Keratinocyte (primary cell): ENCODE measurements around the gene SLC16A7. TPM values are rescaled to one million over a fixed set of nuclear protein-coding genes. Genes with fewer than 3 reads are reported as not detected.
"Not testable (repeated sequence)": the region's sequence is repeated elsewhere in the genome, so short reads cannot be mapped to it uniquely, and the experiment has no call there.

ENCODE experiments used
- DNase-seq: peaks from one replicate; pipeline ENCODE4 v3.0.0-alpha.2; 2011; ENCODE audit warnings: low read depth, missing footprints, low spot score
- FAIRE-seq: peaks from 2 replicates; lab custom pipeline; 2011; peaks lifted over from hg19 to GRCh38; lab: Jason Lieb, UNC
- H2AFZ ChIP-seq: 2 replicates; pipeline ENCODE4 v1.6.0; 2012; ENCODE audit warnings: low read length, control low read depth, inconsistent platforms; ENCODE audit not compliant: control insufficient read depth
- H3K27ac ChIP-seq: 2 replicates; pipeline ENCODE4 v1.5.1; 2011; ENCODE audit warnings: low read length; ENCODE audit not compliant: control insufficient read depth, insufficient read depth
- H3K27me3 ChIP-seq: 3 replicates; pipeline ENCODE4 v1.6.0; 2011; ENCODE audit warnings: low read length; ENCODE audit not compliant: control insufficient read depth, insufficient read depth; ENCODE audit errors: extremely low read depth
- H3K36me3 ChIP-seq, 2 experiments: 2 replicates in 1 of 2; 3 replicates in 1 of 2; pipeline ENCODE4 v1.5.1; 2011; ENCODE audit warnings: low read length in 2 of 2, mild to moderate bottlenecking in 1 of 2; ENCODE audit not compliant: control insufficient read depth in 2 of 2, insufficient read depth in 2 of 2; ENCODE audit errors: extremely low read depth in 1 of 2
- H3K4me1 ChIP-seq: 3 replicates; pipeline ENCODE4 v1.5.1; 2011; ENCODE audit warnings: low read length; ENCODE audit not compliant: control insufficient read depth, insufficient read depth; ENCODE audit errors: extremely low read depth
- H3K4me2 ChIP-seq: 3 replicates; pipeline ENCODE4 v1.6.0; 2011; ENCODE audit warnings: low read depth, low read length; ENCODE audit not compliant: control insufficient read depth, insufficient read depth; ENCODE audit errors: extremely low read depth
- H3K4me3 ChIP-seq, 3 experiments: fragments of 200-600 bp in 1 of 3; sonication (generic) in 1 of 3; 2 replicates in 2 of 3; 3 replicates in 1 of 3; pipeline ENCODE4 v1.5.1; 2011 to 2016; ENCODE audit warnings: low read length in 3 of 3, mild to moderate bottlenecking in 3 of 3, control low read depth in 2 of 3, inconsistent platforms in 1 of 3, low read depth in 1 of 3, mixed read lengths in 1 of 3, mixed run types in 1 of 3, moderate library complexity in 1 of 3; ENCODE audit not compliant: control insufficient read depth in 2 of 3, insufficient read depth in 2 of 3; ENCODE audit errors: extremely low read depth in 1 of 3
- H3K79me2 ChIP-seq: 2 replicates; pipeline ENCODE4 v1.6.0; 2012; ENCODE audit warnings: low read length; ENCODE audit not compliant: control insufficient read depth, insufficient read depth
- H3K9ac ChIP-seq: 3 replicates; pipeline ENCODE4 v1.6.0; 2011; ENCODE audit warnings: low read length; ENCODE audit not compliant: control insufficient read depth, insufficient read depth; ENCODE audit errors: extremely low read depth
- H3K9me1 ChIP-seq: 3 replicates; pipeline ENCODE4 v1.6.0; 2011; ENCODE audit warnings: low read length; ENCODE audit not compliant: control insufficient read depth, insufficient read depth; ENCODE audit errors: extremely low read depth
- H3K9me3 ChIP-seq: 2 replicates; pipeline ENCODE4 v1.5.1; 2012; ENCODE audit warnings: low read depth, low read length; ENCODE audit not compliant: control insufficient read depth
- H4K20me1 ChIP-seq: 3 replicates; pipeline ENCODE4 v1.6.0; 2011; ENCODE audit warnings: low read length; ENCODE audit not compliant: control insufficient read depth, insufficient read depth; ENCODE audit errors: extremely low read depth
- EZH2 ChIP-seq: IDR thresholded peaks from one replicate; pipeline ENCODE4 v1.6.1; 2012; ENCODE audit warnings: inconsistent platforms, mild to moderate bottlenecking, low read length, moderate library complexity
- dilution Hi-C: fragments of 300-500 bp; cut with MboI; formaldehyde crosslinking; loops from one replicate; pipeline ENCODE4 v1.7.0; 2020; ENCODE audit warnings: low sequenced_read_pairs; ENCODE audit not compliant: extremely low pct_ligation_motif_present
- polyA plus RNA-seq, 5 experiments: library from polyadenylated mRNA; depleted of rRNA in 3 of 5; stranded (reverse) in 3 of 5; stranded (forward) in 1 of 5; unstranded in 1 of 5; fragments of >200 nt; gene quantifications; 1 replicate in 1 of 5; 2 replicates in 3 of 5; 3 replicates in 1 of 5; pipeline versions ENCODE4 v1.2.1 to v1.2.3, GENCODE V29; 2011 to 2012; ENCODE audit warnings: missing spikeins in 2 of 5, low read depth in 1 of 5, low replicate concordance in 1 of 5
- TF ChIP-seq, protein P1 (sequence below), 3 experiments: IDR thresholded peaks in 1 of 3; conservative IDR thresholded peaks in 1 of 3; optimal IDR thresholded peaks in 1 of 3; 2 replicates in 2 of 3; 3 replicates in 1 of 3; pipeline versions ENCODE3 to v1.5.1; 2011; ENCODE audit warnings: low read length in 3 of 3, mild to moderate bottlenecking in 3 of 3, moderate library complexity in 2 of 3, control low read depth in 1 of 3, inconsistent platforms in 1 of 3; ENCODE audit not compliant: insufficient read depth in 2 of 3; ENCODE audit errors: extremely low read depth in 1 of 3

The SLC16A7 gene
- polyA plus RNA-seq, 1 donor (not counting 4 experiments of a cell fraction or from before 2014, with no cell fraction given), result 0.87 TPM

DNA sequence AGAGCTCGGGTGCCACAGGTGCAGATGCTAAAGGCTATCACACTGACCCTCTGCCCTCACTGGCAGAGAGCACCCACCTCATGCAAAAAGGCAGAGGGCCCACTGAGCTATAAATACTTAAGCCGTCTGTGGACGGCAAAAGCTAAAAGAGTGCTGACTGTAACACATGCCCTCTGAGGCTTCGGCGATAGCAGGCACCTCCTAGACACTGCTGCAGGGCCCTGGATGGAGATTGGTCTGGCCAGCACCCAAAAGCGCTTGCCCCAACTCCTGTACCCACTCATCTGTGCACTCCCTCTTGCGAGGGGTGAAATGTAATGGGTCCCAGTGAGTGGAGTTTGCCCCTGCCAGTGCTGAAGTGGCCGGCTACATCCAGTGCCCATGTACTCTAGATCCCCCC lies 148.7 kb downstream of the SLC16A7 start:
- no peaks in the 10 kb centered on the region for H3K9me3 ChIP-seq
- H3K9ac ChIP-seq, result no peak overlapping the region
- H4K20me1 ChIP-seq, result no peaks in the 10 kb centered on the region
- no peaks in the 10 kb centered on the region for H3K79me2 ChIP-seq
- H3K9me1 ChIP-seq, result no peaks in the 10 kb centered on the region
- H3K27ac ChIP-seq, result no peak overlapping the region
- H3K27me3 ChIP-seq, result no peaks in the 10 kb centered on the region
- no peak overlapping the region for H2AFZ ChIP-seq
- TF ChIP-seq, protein P1, sequence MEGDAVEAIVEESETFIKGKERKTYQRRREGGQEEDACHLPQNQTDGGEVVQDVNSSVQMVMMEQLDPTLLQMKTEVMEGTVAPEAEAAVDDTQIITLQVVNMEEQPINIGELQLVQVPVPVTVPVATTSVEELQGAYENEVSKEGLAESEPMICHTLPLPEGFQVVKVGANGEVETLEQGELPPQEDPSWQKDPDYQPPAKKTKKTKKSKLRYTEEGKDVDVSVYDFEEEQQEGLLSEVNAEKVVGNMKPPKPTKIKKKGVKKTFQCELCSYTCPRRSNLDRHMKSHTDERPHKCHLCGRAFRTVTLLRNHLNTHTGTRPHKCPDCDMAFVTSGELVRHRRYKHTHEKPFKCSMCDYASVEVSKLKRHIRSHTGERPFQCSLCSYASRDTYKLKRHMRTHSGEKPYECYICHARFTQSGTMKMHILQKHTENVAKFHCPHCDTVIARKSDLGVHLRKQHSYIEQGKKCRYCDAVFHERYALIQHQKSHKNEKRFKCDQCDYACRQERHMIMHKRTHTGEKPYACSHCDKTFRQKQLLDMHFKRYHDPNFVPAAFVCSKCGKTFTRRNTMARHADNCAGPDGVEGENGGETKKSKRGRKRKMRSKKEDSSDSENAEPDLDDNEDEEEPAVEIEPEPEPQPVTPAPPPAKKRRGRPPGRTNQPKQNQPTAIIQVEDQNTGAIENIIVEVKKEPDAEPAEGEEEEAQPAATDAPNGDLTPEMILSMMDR (optimal IDR thresholded peaks at IDR 0.05 in 1 of 3, IDR thresholded peaks at IDR 0.05 in 1 of 3, conservative IDR thresholded peaks at IDR 0.05 in 1 of 3; ENCODE audit: extremely low read depth in 1 of 3, insufficient read depth in 2 of 3, low read length in 3 of 3), result no peak
- H3K4me2 ChIP-seq, result no peak overlapping the region
- H3K4me3 ChIP-seq, result no peak overlapping the region
- H3K4me1 ChIP-seq, result no peaks in the 10 kb centered on the region
- DNase-seq (no peak), FAIRE-seq (no peak)
- dilution Hi-C loops, result no loop called here
- H3K36me3 ChIP-seq, result no peaks in the 10 kb centered on the region

DNA sequence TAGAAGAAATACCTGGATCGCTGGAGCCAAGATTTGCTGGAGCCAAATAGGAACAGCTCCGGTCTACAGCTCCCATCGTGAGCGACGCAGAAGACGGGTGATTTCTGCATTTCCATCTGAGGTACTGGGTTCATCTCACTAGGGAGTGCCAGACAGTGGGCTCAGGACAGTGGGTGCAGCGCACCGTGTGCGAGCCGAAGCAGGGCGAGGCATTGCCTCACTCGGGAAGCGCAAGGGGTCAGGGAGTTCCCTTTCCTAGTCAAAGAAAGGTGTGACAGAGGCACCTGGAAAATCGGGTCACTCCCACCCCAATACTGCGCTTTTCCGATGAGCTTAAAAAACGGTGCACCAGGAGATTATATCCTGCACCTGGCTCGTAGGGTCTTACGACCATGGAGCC lies 155.3 kb downstream of the SLC16A7 start:
- FAIRE-seq, H2AFZ ChIP-seq, dilution Hi-C loops: not testable (repeated sequence)

DNA sequence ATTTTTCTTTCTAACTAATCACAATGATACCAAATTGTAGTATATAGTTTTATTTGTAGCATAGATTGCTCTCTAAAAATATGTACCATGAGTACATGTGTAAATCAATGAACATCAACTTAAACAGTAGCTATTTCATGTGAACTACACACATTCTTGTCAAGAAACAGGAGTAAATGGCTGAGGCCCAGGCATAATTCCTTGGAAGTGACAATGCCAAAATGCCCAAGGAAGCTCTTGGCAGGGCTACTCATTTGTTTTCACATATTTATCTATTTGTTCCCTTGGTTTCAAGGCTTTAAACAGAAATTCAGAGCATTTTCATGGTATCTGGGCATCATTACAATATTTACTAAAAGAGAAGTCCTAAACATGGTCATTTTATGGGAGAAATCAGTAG lies 165.7 kb downstream of the SLC16A7 start:
- no peak for DNase-seq
- H3K4me2 ChIP-seq, result no peak overlapping the region
- dilution Hi-C loops, result no loop called here
- H2AFZ ChIP-seq, result no peak overlapping the region
- FAIRE-seq, result no peak
- H3K27me3 ChIP-seq, result no peaks in the 10 kb centered on the region
- H3K9ac ChIP-seq, result no peak overlapping the region
- no peaks in the 10 kb centered on the region for H3K36me3 ChIP-seq
- no peaks in the 10 kb centered on the region for H3K79me2 ChIP-seq
- H3K4me3 ChIP-seq, result no peak overlapping the region
- no peaks in the 10 kb centered on the region for H3K9me3 ChIP-seq
- no peaks in the 10 kb centered on the region for H3K4me1 ChIP-seq
- TF ChIP-seq, protein P1 (optimal IDR thresholded peaks at IDR 0.05 in 1 of 3, IDR thresholded peaks at IDR 0.05 in 1 of 3, conservative IDR thresholded peaks at IDR 0.05 in 1 of 3; ENCODE audit: extremely low read depth in 1 of 3, insufficient read depth in 2 of 3, low read length in 3 of 3), result no peak
- TF ChIP-seq EZH2, result no peak
- H4K20me1 ChIP-seq, result no peaks in the 10 kb centered on the region
- H3K9me1 ChIP-seq, result no peaks in the 10 kb centered on the region
- no peak overlapping the region for H3K27ac ChIP-seq

More for the DNA sequence above, 155.3 kb downstream of the SLC16A7 start:
- not testable (repeated sequence) for H4K20me1 ChIP-seq, H3K4me1 ChIP-seq, H3K9me3 ChIP-seq, DNase-seq, H3K79me2 ChIP-seq, H3K36me3 ChIP-seq, H3K9me1 ChIP-seq, H3K4me2 ChIP-seq, H3K9ac ChIP-seq, H3K27ac ChIP-seq, H3K4me3 ChIP-seq, H3K27me3 ChIP-seq
